ENCODE measurements around the gene OPN4.

Gene OPN4

GRCh38 chr10:86661161-86662025, 7.0 kb downstream of the OPN4 start:
- DNase-seq (ENCODE audit: low read depth) = no peak
- TF ChIP-seq MYC (IDR thresholded peaks at IDR 0.05; ENCODE audit: low read depth, low read length) (no peak), POLR2A (IDR thresholded peaks at IDR 0.05; ENCODE audit: extremely low read depth, insufficient read length) (no peak), MAX (IDR thresholded peaks at IDR 0.05; ENCODE audit: low read depth, low read length) (no peak), CTCF (IDR thresholded peaks at IDR 0.05; ENCODE audit: low read depth, low read length) (no peak)
- no peak overlapping the region for H3K4me3 ChIP-seq (ENCODE audit: low read depth, low read length)

- TF ChIP-seq POLR2A (IDR thresholded peaks at IDR 0.05; ENCODE audit: extremely low read depth, insufficient read length) = no peak
- no peak for TF ChIP-seq MYC (IDR thresholded peaks at IDR 0.05; ENCODE audit: low read depth, low read length)
- TF ChIP-seq MAX (IDR thresholded peaks at IDR 0.05; ENCODE audit: low read depth, low read length) = no peak
- no peak for TF ChIP-seq CTCF (IDR thresholded peaks at IDR 0.05; ENCODE audit: low read depth, low read length)
- no peak for DNase-seq (ENCODE audit: low read depth)
- H3K4me3 ChIP-seq (ENCODE audit: low read depth, low read length) = no peak overlapping the region
Measured at GRCh38 chr10:86662186-86663045, 8.1 kb downstream of the OPN4 start.

GRCh38 chr10:86663046-86663345, 8.6 kb downstream of the OPN4 start:
- no peak for TF ChIP-seq CTCF (IDR thresholded peaks at IDR 0.05; ENCODE audit: low read depth, low read length)
- TF ChIP-seq MAX (IDR thresholded peaks at IDR 0.05; ENCODE audit: low read depth, low read length) = no peak
- no peak for TF ChIP-seq POLR2A (IDR thresholded peaks at IDR 0.05; ENCODE audit: extremely low read depth, insufficient read length)
- TF ChIP-seq MYC (IDR thresholded peaks at IDR 0.05; ENCODE audit: low read depth, low read length) = no peak
- H3K4me3 ChIP-seq (ENCODE audit: low read depth, low read length) = no peak overlapping the region
- DNase-seq (ENCODE audit: low read depth) = no peak

GRCh38 chr10:86663576-86664339, 9.4 kb downstream of the OPN4 start:
- DNase-seq (ENCODE audit: low read depth) = no peak
- TF ChIP-seq MAX (IDR thresholded peaks at IDR 0.05; ENCODE audit: low read depth, low read length) = peak; percentile 79
- no peak for TF ChIP-seq CTCF (IDR thresholded peaks at IDR 0.05; ENCODE audit: low read depth, low read length)
- no peak for TF ChIP-seq POLR2A (IDR thresholded peaks at IDR 0.05; ENCODE audit: extremely low read depth, insufficient read length)
- H3K4me3 ChIP-seq (ENCODE audit: low read depth, low read length) = no peak overlapping the region

GRCh38 chr10:86664341-86665217, 10.2 kb downstream of the OPN4 start:
- DNase-seq (ENCODE audit: low read depth) = peak; percentile 23
- TF ChIP-seq MYC (IDR thresholded peaks at IDR 0.05; ENCODE audit: low read depth, low read length) = no peak
- no peak for TF ChIP-seq POLR2A (IDR thresholded peaks at IDR 0.05; ENCODE audit: extremely low read depth, insufficient read length)
- no peak for TF ChIP-seq CTCF (IDR thresholded peaks at IDR 0.05; ENCODE audit: low read depth, low read length)
- TF ChIP-seq MAX (IDR thresholded peaks at IDR 0.05; ENCODE audit: low read depth, low read length) = no peak

More at GRCh38 chr10:86664341-86665217, 10.2 kb downstream of the OPN4 start:
- no peak overlapping the region for H3K4me3 ChIP-seq (ENCODE audit: low read depth, low read length)
